ENCODE measurements around the gene ZNF669. TPM values are rescaled to one million over a fixed set of nuclear protein-coding genes. Genes with fewer than 3 reads are reported as not detected.
"Not testable (repeated sequence)": the region's sequence is repeated elsewhere in the genome, so short reads cannot be mapped to it uniquely, and the experiment has no call there.

The ZNF669 gene
- 1 to 10 TPM; 6.2 to 6.5 TPM for total RNA-seq

DNA sequence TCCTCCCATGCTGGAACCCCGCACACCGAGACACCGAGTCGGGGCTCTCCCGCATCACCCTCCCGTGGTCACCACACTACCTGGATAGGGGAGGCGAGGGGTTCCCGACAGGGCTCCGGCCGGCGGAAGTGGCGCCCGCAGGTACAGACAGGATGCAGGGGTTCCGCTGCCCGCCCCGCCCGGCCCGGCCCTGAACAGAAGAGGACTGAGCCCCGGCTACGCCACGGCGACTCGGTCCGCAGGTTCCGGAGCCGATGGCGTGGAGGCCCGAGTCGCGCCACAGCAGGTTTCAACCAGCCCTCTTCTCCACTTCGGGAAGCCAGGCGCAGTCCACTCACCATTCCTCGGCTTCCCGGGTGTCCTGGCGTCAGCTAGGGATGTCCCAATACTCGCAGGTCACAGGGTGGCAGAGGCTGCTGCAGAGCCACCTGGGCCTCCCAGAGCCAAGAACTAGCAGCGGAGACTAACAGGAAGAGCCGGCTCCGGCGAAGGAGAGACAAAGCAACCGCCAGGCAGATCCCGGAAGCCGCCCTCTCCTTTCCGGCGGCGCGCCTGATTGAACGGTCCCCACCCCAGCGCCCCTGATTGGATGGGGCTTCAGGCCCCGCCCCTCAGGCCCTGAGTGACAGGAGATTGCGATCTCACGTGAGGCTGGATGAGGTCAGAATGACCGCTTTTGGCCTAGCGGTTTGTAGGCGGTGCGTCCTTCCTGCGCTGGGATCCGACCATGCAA, at the start of gene ZNF669:
ZNF669 (minus strand) TSS at position 498 of the 733 bp plus-strand sequence; CDS start at position 341, 157 bp downstream.
- no peaks in the 10 kb centered on the region for H3K4me1 ChIP-seq
- TF ChIP-seq, protein P1, sequence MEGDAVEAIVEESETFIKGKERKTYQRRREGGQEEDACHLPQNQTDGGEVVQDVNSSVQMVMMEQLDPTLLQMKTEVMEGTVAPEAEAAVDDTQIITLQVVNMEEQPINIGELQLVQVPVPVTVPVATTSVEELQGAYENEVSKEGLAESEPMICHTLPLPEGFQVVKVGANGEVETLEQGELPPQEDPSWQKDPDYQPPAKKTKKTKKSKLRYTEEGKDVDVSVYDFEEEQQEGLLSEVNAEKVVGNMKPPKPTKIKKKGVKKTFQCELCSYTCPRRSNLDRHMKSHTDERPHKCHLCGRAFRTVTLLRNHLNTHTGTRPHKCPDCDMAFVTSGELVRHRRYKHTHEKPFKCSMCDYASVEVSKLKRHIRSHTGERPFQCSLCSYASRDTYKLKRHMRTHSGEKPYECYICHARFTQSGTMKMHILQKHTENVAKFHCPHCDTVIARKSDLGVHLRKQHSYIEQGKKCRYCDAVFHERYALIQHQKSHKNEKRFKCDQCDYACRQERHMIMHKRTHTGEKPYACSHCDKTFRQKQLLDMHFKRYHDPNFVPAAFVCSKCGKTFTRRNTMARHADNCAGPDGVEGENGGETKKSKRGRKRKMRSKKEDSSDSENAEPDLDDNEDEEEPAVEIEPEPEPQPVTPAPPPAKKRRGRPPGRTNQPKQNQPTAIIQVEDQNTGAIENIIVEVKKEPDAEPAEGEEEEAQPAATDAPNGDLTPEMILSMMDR (IDR thresholded peaks at IDR 0.05) = no peak
- no peaks in the 10 kb centered on the region for H3K9me3 ChIP-seq
- H3K27ac ChIP-seq = peak within 1 kb of the TSS; percentile 84
- peak within 1 kb of the TSS; percentile 90 for H3K4me3 ChIP-seq
- no peaks in the 10 kb centered on the region for H3K27me3 ChIP-seq
- H3K9ac ChIP-seq (ENCODE audit: low read depth in 2 of 2, low read length in 2 of 2) = peak within 1 kb of the TSS; percentile 46 to 89
- peaks cover 7% of the 10 kb centered on the region for H3K36me3 ChIP-seq
- DNase-seq = peak; percentile 98
- intact Hi-C loops (cut with DNase I) = loop anchor here (2.0 to 10.0 kb wide), 2 partner anchors 25 to 101 kb away; partner anchors contain the start of gene ZNF670

DNA sequence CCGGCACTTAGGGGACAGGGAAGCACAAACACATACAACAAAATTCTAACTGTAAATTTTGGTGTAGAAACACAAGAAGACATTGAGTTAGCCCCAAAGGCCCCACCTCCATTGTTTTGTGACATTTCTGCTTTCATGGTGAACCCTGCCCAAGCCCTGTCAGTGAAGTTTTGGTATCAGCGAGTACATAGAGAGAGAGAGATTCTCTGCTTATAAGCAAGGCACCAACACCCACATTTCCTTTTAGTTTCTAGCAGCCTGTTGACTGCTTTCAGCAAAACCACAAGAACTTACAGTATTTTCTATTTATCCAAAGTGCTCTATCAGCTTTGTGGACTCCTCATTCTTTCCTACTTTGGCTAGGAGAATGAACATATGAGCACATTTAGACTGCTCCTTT, 43.6 kb upstream of the ZNF669 start:
- Histone ChIP-seq H3K36me3 (no peaks in the 10 kb centered on the region), H3K27me3 (no peaks in the 10 kb centered on the region)

DNA sequence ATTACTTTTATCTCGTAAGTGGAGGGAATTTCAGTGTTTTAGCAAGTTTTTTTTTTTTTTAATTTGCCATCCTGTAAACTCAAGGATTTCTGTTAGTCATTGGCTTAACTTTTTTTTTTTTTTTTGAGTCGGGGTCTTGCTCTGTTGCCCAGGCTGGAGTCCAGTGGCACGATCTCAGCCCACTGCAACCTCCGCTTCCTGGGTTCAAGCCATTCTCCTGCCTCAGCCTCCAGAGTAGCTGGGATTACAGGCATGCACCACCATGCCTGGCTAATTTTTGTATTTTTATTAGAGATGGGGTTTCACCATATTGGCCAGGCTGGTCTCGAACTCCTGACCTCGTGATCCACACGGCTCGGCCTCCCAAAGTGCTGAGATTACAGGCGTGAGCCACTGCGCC, 43.0 kb upstream of the ZNF669 start:
- DNase-seq; H3K36me3 ChIP-seq; H3K9ac ChIP-seq (ENCODE audit: low read depth in 2 of 2, low read length in 2 of 2); H3K9me3 ChIP-seq; H3K4me3 ChIP-seq; H3K4me1 ChIP-seq; H3K27ac ChIP-seq; H3K27me3 ChIP-seq; intact Hi-C loops (cut with DNase I): not testable (repeated sequence)

More for the DNA sequence above, 43.6 kb upstream of the ZNF669 start:
- H3K9me3 ChIP-seq = peaks cover 4% of the 10 kb centered on the region
- no peak overlapping the region for H3K27ac ChIP-seq
- no peaks in the 10 kb centered on the region for H3K4me1 ChIP-seq
- no peak overlapping the region for H3K9ac ChIP-seq (ENCODE audit: low read depth in 2 of 2, low read length in 2 of 2)
- no peak for DNase-seq
- TF ChIP-seq, protein P1 (IDR thresholded peaks at IDR 0.05) = no peak
- no peak overlapping the region for H3K4me3 ChIP-seq
- intact Hi-C loops (cut with DNase I) = no loop called here

DNA sequence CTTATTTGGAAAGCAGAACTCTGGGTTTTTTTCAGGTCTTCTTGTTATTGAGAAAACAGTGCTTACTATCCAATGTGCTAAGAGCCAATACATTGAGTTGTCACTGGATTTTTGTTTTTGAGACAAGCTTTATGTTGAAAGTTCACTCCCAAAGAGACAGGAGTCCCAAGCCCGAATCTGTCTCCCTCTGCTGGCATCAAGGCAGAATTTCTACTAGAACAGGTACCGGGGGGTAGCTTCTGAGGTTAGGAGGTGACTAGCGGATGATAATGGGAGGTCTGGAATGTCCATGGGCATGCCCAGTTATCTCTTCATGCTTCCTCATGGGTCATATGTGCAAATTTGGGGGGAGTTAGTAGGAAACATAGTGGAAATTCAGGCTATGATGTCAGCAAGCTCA, 42.5 kb upstream of the ZNF669 start:
- no peaks in the 10 kb centered on the region for H3K36me3 ChIP-seq
- no peaks in the 10 kb centered on the region for H3K4me1 ChIP-seq
- intact Hi-C loops (cut with DNase I) = no loop called here
- TF ChIP-seq, protein P1 (IDR thresholded peaks at IDR 0.05) = no peak
- H3K9me3 ChIP-seq = peaks cover 3% of the 10 kb centered on the region
- H3K27ac ChIP-seq = no peak overlapping the region
- no peak overlapping the region for H3K4me3 ChIP-seq
- no peak for DNase-seq
- H3K9ac ChIP-seq (ENCODE audit: low read depth in 2 of 2, low read length in 2 of 2) = no peak overlapping the region
- no peaks in the 10 kb centered on the region for H3K27me3 ChIP-seq

DNA sequence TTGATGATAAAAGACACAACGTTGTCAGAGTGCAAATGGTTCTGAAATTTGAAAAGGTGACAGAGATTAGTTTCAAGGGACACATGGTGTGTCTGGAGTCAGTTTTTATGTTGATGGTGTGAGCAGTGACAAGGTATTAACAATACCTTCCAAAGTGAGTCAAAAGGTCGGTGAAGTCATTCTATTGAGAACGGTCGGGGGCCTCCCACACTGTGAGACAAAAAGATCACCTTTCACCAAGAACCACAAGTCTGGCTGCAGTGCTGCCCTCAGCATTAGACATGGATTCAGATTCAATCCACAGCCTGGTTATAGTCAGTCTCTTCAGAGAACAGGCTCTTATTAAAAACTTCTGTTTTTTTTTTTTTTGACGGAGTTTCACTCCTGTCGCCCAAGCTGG, 41.1 kb upstream of the ZNF669 start:
- Histone ChIP-seq H3K36me3 (no peaks in the 10 kb centered on the region), H3K9ac (ENCODE audit: low read depth in 2 of 2, low read length in 2 of 2) (no peak overlapping the region), H3K27me3 (no peaks in the 10 kb centered on the region), H3K9me3 (peaks cover 3% of the 10 kb centered on the region), H3K27ac (no peak overlapping the region), H3K4me1 (no peaks in the 10 kb centered on the region), H3K4me3 (no peak overlapping the region)
- TF ChIP-seq, protein P1 (IDR thresholded peaks at IDR 0.05) = no peak
- no peak for DNase-seq
- intact Hi-C loops (cut with DNase I) = no loop called here

DNA sequence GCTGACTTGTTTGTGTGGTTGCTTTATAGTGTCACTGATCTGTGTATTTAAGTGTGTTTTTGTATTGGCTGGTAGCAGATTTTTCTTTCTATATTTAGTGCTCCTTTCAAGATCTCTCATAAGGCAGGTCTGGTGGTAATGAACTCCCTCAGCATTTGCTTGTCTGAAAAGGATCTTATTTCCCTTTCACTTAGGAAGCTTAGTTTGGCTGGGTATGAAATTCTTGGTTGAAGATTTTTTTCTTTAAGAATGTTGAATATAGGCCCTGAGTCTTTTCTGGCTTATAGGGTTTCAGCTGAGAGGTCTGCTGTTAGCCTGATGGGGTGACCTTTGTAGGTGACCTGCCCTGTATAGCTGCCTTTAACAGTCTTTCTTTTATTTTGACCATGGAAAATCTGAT, 35.4 kb upstream of the ZNF669 start:
- H3K27ac ChIP-seq; H3K4me1 ChIP-seq; H3K36me3 ChIP-seq; H3K27me3 ChIP-seq; H3K9ac ChIP-seq (ENCODE audit: low read depth in 2 of 2, low read length in 2 of 2); DNase-seq; intact Hi-C loops (cut with DNase I); H3K4me3 ChIP-seq: not testable (repeated sequence)
- H3K9me3 ChIP-seq = peaks cover 14% of the 10 kb centered on the region
